Measurements from ENCODE around the gene AGRN.

The AGRN gene

DNA sequence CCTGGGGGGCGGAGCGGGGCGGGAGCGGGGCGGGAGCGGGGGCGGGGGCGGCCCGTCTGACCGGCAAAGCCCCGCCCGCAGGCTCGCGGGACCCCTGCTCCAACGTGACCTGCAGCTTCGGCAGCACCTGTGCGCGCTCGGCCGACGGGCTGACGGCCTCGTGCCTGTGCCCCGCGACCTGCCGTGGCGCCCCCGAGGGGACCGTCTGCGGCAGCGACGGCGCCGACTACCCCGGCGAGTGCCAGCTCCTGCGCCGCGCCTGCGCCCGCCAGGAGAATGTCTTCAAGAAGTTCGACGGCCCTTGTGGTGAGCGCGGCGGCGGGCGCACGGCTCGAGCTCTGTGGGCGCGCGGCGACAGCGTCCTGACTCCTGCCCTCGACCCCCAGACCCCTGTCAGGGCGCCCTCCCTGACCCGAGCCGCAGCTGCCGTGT is 21.2 kb downstream of the AGRN start:
- TF ChIP-seq, protein P1, sequence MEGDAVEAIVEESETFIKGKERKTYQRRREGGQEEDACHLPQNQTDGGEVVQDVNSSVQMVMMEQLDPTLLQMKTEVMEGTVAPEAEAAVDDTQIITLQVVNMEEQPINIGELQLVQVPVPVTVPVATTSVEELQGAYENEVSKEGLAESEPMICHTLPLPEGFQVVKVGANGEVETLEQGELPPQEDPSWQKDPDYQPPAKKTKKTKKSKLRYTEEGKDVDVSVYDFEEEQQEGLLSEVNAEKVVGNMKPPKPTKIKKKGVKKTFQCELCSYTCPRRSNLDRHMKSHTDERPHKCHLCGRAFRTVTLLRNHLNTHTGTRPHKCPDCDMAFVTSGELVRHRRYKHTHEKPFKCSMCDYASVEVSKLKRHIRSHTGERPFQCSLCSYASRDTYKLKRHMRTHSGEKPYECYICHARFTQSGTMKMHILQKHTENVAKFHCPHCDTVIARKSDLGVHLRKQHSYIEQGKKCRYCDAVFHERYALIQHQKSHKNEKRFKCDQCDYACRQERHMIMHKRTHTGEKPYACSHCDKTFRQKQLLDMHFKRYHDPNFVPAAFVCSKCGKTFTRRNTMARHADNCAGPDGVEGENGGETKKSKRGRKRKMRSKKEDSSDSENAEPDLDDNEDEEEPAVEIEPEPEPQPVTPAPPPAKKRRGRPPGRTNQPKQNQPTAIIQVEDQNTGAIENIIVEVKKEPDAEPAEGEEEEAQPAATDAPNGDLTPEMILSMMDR (IDR thresholded peaks at IDR 0.05; ENCODE audit: low read depth, low read length): no peak
- TF ChIP-seq POLR2A (IDR thresholded peaks at IDR 0.05; ENCODE audit: extremely low read depth, insufficient read length): no peak
- TF ChIP-seq, protein P2, sequence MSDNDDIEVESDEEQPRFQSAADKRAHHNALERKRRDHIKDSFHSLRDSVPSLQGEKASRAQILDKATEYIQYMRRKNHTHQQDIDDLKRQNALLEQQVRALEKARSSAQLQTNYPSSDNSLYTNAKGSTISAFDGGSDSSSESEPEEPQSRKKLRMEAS (IDR thresholded peaks at IDR 0.05; ENCODE audit: low read depth, low read length): no peak
- no peak for TF ChIP-seq MYC (IDR thresholded peaks at IDR 0.05; ENCODE audit: low read depth, low read length)
- H3K4me3 ChIP-seq (ENCODE audit: low read depth, low read length): no peak overlapping the region

GRCh38 chr1:1041873-1042272 is 22.0 kb downstream of the AGRN start:
- DNase-seq (ENCODE audit: low read depth): no peak
- no peak for TF ChIP-seq POLR2A (IDR thresholded peaks at IDR 0.05; ENCODE audit: extremely low read depth, insufficient read length)
- TF ChIP-seq, protein P1 (IDR thresholded peaks at IDR 0.05; ENCODE audit: low read depth, low read length): no peak
- TF ChIP-seq, protein P2 (IDR thresholded peaks at IDR 0.05; ENCODE audit: low read depth, low read length): no peak
- no peak for TF ChIP-seq MYC (IDR thresholded peaks at IDR 0.05; ENCODE audit: low read depth, low read length)
- H3K4me3 ChIP-seq (ENCODE audit: low read depth, low read length): no peak overlapping the region

More for the DNA sequence above, 21.2 kb downstream of the AGRN start:
- DNase-seq (ENCODE audit: low read depth): no peak

GRCh38 chr1:1042835-1043234 is 22.9 kb downstream of the AGRN start:
- TF ChIP-seq, protein P1 (IDR thresholded peaks at IDR 0.05; ENCODE audit: low read depth, low read length): no peak
- TF ChIP-seq, protein P2 (IDR thresholded peaks at IDR 0.05; ENCODE audit: low read depth, low read length): no peak
- TF ChIP-seq MYC (IDR thresholded peaks at IDR 0.05; ENCODE audit: low read depth, low read length) (no peak), POLR2A (IDR thresholded peaks at IDR 0.05; ENCODE audit: extremely low read depth, insufficient read length) (no peak)
- no peak overlapping the region for H3K4me3 ChIP-seq (ENCODE audit: low read depth, low read length)
- no peak for DNase-seq (ENCODE audit: low read depth)

DNA sequence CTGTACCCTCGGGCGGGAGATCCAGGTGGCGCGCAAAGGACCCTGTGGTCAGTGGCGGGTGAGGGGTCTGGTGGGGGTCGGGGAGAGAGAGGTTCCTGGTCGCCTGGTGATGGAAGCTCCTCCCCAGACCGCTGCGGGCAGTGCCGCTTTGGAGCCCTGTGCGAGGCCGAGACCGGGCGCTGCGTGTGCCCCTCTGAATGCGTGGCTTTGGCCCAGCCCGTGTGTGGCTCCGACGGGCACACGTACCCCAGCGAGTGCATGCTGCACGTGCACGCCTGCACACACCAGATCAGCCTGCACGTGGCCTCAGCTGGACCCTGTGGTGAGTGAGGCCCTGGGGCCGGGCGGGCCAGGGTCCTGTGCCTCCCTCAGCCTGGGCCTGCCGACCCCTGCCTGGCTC is 23.5 kb downstream of the AGRN start:
- TF ChIP-seq MYC (IDR thresholded peaks at IDR 0.05; ENCODE audit: low read depth, low read length) (no peak), POLR2A (IDR thresholded peaks at IDR 0.05; ENCODE audit: extremely low read depth, insufficient read length) (no peak)
- TF ChIP-seq, protein P1 (IDR thresholded peaks at IDR 0.05; ENCODE audit: low read depth, low read length): no peak
- TF ChIP-seq, protein P2 (IDR thresholded peaks at IDR 0.05; ENCODE audit: low read depth, low read length): no peak

GRCh38 chr1:1043921-1044320 is 24.0 kb downstream of the AGRN start:
- TF ChIP-seq, protein P1 (IDR thresholded peaks at IDR 0.05; ENCODE audit: low read depth, low read length): no peak
- TF ChIP-seq MYC (IDR thresholded peaks at IDR 0.05; ENCODE audit: low read depth, low read length) (no peak), POLR2A (IDR thresholded peaks at IDR 0.05; ENCODE audit: extremely low read depth, insufficient read length) (no peak)
- no peak overlapping the region for H3K4me3 ChIP-seq (ENCODE audit: low read depth, low read length)
- DNase-seq (ENCODE audit: low read depth): no peak

More for the DNA sequence above, 23.5 kb downstream of the AGRN start:
- DNase-seq (ENCODE audit: low read depth): no peak
- H3K4me3 ChIP-seq (ENCODE audit: low read depth, low read length): no peak overlapping the region
